HEK293 (cell line): ENCODE data around the gene MSI2.

Experiments used
- CTCF ChIA-PET: fragments of 350-600 bp; formaldehyde crosslinking; extraction: SDS; loops from one replicate; lab custom pipeline; 2021; ENCODE audit warnings: antibody characterized with exemption; lab: Yijun Ruan, JAX
- POLR2A ChIA-PET: fragments of 300-600 bp; formaldehyde crosslinking; extraction: SDS; loops from one replicate; lab custom pipeline; 2020; ENCODE audit warnings: antibody characterized with exemption, inconsistent platforms; lab: Yijun Ruan, JAX
- H3K27ac ChIP-seq: fragments of 200-500 bp; sonication (Bioruptor generic); 2 replicates; pipeline ENCODE4 v1.5.1; 2014; ENCODE audit warnings: low read depth, low read length, control low read depth, inconsistent platforms; ENCODE audit errors: extremely low read depth
- H3K36me3 ChIP-seq, 2 experiments: fragments of 200-500 bp in 1 of 2; sonication (Bioruptor generic) in 1 of 2; 1 replicate in 1 of 2; 2 replicates in 1 of 2; pipeline ENCODE4 v1.5.1; 2014 to 2017; ENCODE audit warnings: inconsistent platforms in 2 of 2, low read length in 2 of 2; ENCODE audit not compliant: control insufficient read depth in 2 of 2, insufficient read depth in 1 of 2
- H3K4me1 ChIP-seq: fragments of 200-500 bp; sonication (Bioruptor generic); 2 replicates; pipeline ENCODE4 v1.5.1; 2014; ENCODE audit warnings: mild to moderate bottlenecking, low read length, inconsistent platforms; ENCODE audit not compliant: control insufficient read depth, insufficient read depth
- H3K4me3 ChIP-seq: 2 replicates; pipeline ENCODE4 v1.5.1; 2011; ENCODE audit warnings: low read depth, mild to moderate bottlenecking, control low read depth, low read length, moderate library complexity
- H3K9me3 ChIP-seq: fragments of 200-500 bp; sonication (Bioruptor generic); 2 replicates; pipeline ENCODE4 v1.5.1; 2014; ENCODE audit warnings: low read depth, low read length, inconsistent platforms; ENCODE audit not compliant: control insufficient read depth, insufficient read depth
- HIC1 ChIP-seq: fragments of 450-650 bp; formaldehyde crosslinking; IDR thresholded peaks from 2 replicates; pipeline ENCODE4 v1.5.1; 2016; ENCODE audit warnings: missing biosample characterization, missing genetic modification characterization
- HOXA7 ChIP-seq: sonication (generic); formaldehyde crosslinking; IDR thresholded peaks from 2 replicates; pipeline ENCODE4 v1.8.1; 2022; ENCODE audit warnings: missing genetic modification reagents, borderline replicate concordance
- HOXC10 ChIP-seq: sonication (generic); formaldehyde crosslinking; IDR thresholded peaks from 2 replicates; pipeline ENCODE4 v1.8.1; 2023; ENCODE audit warnings: mild to moderate bottlenecking, missing genetic modification reagents
- OSR2 ChIP-seq: fragments of 450-650 bp; formaldehyde crosslinking; IDR thresholded peaks from 2 replicates; pipeline ENCODE4 v1.5.1; 2016; ENCODE audit warnings: missing biosample characterization, missing genetic modification characterization
- PBX3 ChIP-seq: sonication (generic); formaldehyde crosslinking; IDR thresholded peaks from 2 replicates; pipeline ENCODE4 v1.8.1; 2022; ENCODE audit warnings: mild to moderate bottlenecking, moderate library complexity, missing genetic modification reagents
- ZBTB8A ChIP-seq: fragments of 450-650 bp; formaldehyde crosslinking; IDR thresholded peaks from 2 replicates; pipeline ENCODE4 v1.5.1; 2016; ENCODE audit warnings: missing biosample characterization, missing genetic modification characterization
- ZNF121 ChIP-seq: fragments of 450-650 bp; formaldehyde crosslinking; IDR thresholded peaks from 2 replicates; pipeline ENCODE4 v1.5.1; 2016; ENCODE audit warnings: missing biosample characterization, missing genetic modification characterization
- ZNF140 ChIP-seq: fragments of 450-650 bp; formaldehyde crosslinking; IDR thresholded peaks from 2 replicates; pipeline ENCODE4 v1.5.1; 2016; ENCODE audit warnings: missing biosample characterization, missing genetic modification characterization
- ZNF202 ChIP-seq: fragments of 450-650 bp; formaldehyde crosslinking; IDR thresholded peaks from 2 replicates; pipeline ENCODE4 v1.5.1; 2016; ENCODE audit warnings: missing biosample characterization, missing genetic modification characterization, borderline replicate concordance
- ZNF221 ChIP-seq: fragments of 450-650 bp; formaldehyde crosslinking; IDR thresholded peaks from 2 replicates; pipeline ENCODE4 v1.5.1; 2017; ENCODE audit warnings: missing biosample characterization, missing genetic modification characterization, borderline replicate concordance
- ZNF292 ChIP-seq: fragments of 450-650 bp; formaldehyde crosslinking; IDR thresholded peaks from 2 replicates; pipeline ENCODE4 v1.5.1; 2016; ENCODE audit warnings: low read depth, missing biosample characterization, missing genetic modification characterization, borderline replicate concordance
- ZNF341 ChIP-seq: fragments of 450-650 bp; formaldehyde crosslinking; IDR thresholded peaks from 2 replicates; pipeline ENCODE4; 2016; ENCODE audit warnings: low read depth, missing biosample characterization, missing genetic modification characterization
- ZNF350 ChIP-seq: fragments of 450-650 bp; formaldehyde crosslinking; IDR thresholded peaks from 2 replicates; pipeline ENCODE4 v1.5.0; 2017; ENCODE audit warnings: missing biosample characterization, mild to moderate bottlenecking, missing genetic modification characterization
- ZNF37A ChIP-seq: fragments of 450-650 bp; IDR thresholded peaks from 2 replicates; pipeline ENCODE4 v1.5.1; 2018; ENCODE audit warnings: missing biosample characterization, missing genetic modification characterization
- ZNF521 ChIP-seq: fragments of 450-650 bp; formaldehyde crosslinking; IDR thresholded peaks from 2 replicates; pipeline ENCODE4 v1.5.1; 2017; ENCODE audit warnings: missing biosample characterization, mild to moderate bottlenecking, missing genetic modification characterization
- ZNF548 ChIP-seq: fragments of 450-650 bp; formaldehyde crosslinking; IDR thresholded peaks from 2 replicates; pipeline ENCODE4 v1.5.1; 2016; ENCODE audit warnings: missing biosample characterization, missing genetic modification characterization
- ZNF747 ChIP-seq: fragments of 450-650 bp; formaldehyde crosslinking; IDR thresholded peaks from 2 replicates; pipeline ENCODE4 v1.5.1; 2016; ENCODE audit warnings: missing biosample characterization, missing genetic modification characterization
- ZNF777 ChIP-seq: fragments of 450-650 bp; formaldehyde crosslinking; IDR thresholded peaks from 2 replicates; pipeline ENCODE4 v1.5.1; 2017; ENCODE audit warnings: missing biosample characterization, missing genetic modification characterization, borderline replicate concordance
- TF ChIP-seq, protein P1 (sequence below): fragments of 450-650 bp; formaldehyde crosslinking; IDR thresholded peaks from 2 replicates; pipeline ENCODE4 v1.5.1; 2016; ENCODE audit warnings: missing biosample characterization, missing genetic modification characterization

The MSI2 gene

GRCh38 chr17:57487573-57487972 is 231.2 kb downstream of the MSI2 start:
- no peak for TF ChIP-seq ZNF521
- TF ChIP-seq, all 188 proteins: peak for 0
- POLR2A ChIA-PET: interaction anchor here (1.0 kb wide), 1 partner anchor 15 kb away, joined by 6 read pairs; no protein-coding TSS in a partner anchor
- Histone ChIP-seq H3K9me3 (no peaks in the 10 kb centered on the region), H3K27ac (no peak overlapping the region), H3K36me3 (no peaks in the 10 kb centered on the region), H3K4me1 (no peaks in the 10 kb centered on the region), H3K4me3 (no peak overlapping the region)
- CTCF ChIA-PET: interaction anchor here (0.5 to 1.2 kb wide), 3 partner anchors 150 to 1091 kb away, joined by 3 read pairs; no protein-coding TSS in a partner anchor

GRCh38 chr17:57488856-57489255 is 232.5 kb downstream of the MSI2 start:
- Histone ChIP-seq H3K4me3 (no peak overlapping the region), H3K36me3 (no peaks in the 10 kb centered on the region), H3K27ac (no peak overlapping the region), H3K4me1 (no peaks in the 10 kb centered on the region)
- TF ChIP-seq ZNF202 (tag by site-specific recombination): no peak
- TF ChIP-seq ZNF221: no peak
- no peak for TF ChIP-seq ZNF292
- TF ChIP-seq, protein P1, sequence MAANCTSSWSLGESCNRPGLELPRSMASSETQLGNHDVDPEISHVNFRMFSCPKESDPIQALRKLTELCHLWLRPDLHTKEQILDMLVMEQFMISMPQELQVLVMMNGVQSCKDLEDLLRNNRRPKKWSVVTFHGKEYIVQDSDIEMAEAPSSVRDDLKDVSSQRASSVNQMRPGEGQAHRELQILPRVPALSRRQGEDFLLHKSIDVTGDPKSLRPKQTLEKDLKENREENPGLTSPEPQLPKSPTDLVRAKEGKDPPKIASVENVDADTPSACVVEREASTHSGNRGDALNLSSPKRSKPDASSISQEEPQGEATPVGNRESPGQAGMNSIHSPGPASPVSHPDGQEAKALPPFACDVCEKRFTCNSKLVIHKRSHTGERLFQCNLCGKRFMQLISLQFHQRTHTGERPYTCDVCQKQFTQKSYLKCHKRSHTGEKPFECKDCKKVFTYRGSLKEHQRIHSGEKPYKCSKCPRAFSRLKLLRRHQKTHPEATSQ (tag by site-specific recombination): no peak
- no peak for TF ChIP-seq ZNF121
- no peak for TF ChIP-seq ZBTB8A
- no peak for TF ChIP-seq HOXC10 (CRISPR knock-in tag)
- no peak for TF ChIP-seq ZNF341 (tag by site-specific recombination)
- TF ChIP-seq OSR2 (tag by site-specific recombination): no peak
- TF ChIP-seq PBX3 (CRISPR knock-in tag): no peak
- TF ChIP-seq ZNF777 (tag by site-specific recombination): no peak
- no peak for TF ChIP-seq ZNF140 (tag by site-specific recombination)
- TF ChIP-seq, all 188 proteins: peak for 0
- ChIA-PET CTCF (no interaction called here), POLR2A (no interaction called here)
- no peaks in the 10 kb centered on the region for H3K9me3 ChIP-seq

DNA sequence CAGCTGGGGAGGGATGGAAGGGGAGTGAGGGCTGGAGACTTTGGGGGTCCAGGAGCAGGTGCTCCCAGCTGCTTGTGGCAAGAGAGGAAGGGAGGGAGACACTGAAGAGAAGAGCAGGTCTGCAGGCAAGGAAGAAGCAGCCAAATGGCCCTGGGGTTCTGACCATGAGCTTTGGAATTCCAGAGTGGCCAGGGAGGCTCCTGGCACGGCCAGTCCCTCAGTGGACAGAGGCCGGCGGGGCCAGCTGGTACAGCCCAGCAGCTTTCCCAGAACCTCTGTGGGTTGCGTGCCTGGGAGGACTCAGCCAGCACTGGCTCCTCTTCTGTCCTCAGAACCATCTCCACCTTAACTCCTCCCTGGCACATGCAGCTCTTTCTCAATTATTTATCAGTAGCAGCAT is 233.0 kb downstream of the MSI2 start:
- no peaks in the 10 kb centered on the region for H3K4me1 ChIP-seq
- ChIA-PET POLR2A (no interaction called here), CTCF (interaction anchor here (0.6 to 1.0 kb wide), 2 partner anchors 17 to 246 kb away, joined by 3 to 4 read pairs; no protein-coding TSS in a partner anchor)
- H3K4me3 ChIP-seq: no peak overlapping the region
- H3K9me3 ChIP-seq: no peaks in the 10 kb centered on the region
- H3K36me3 ChIP-seq: no peaks in the 10 kb centered on the region
- no peak overlapping the region for H3K27ac ChIP-seq
- no peak for TF ChIP-seq ZNF548 (tag by site-specific recombination)
- peak; percentile 39; the same call in 1 of the 2 replicates for TF ChIP-seq ZNF341 (tag by site-specific recombination)
- TF ChIP-seq, all 188 proteins: peak for 1

DNA sequence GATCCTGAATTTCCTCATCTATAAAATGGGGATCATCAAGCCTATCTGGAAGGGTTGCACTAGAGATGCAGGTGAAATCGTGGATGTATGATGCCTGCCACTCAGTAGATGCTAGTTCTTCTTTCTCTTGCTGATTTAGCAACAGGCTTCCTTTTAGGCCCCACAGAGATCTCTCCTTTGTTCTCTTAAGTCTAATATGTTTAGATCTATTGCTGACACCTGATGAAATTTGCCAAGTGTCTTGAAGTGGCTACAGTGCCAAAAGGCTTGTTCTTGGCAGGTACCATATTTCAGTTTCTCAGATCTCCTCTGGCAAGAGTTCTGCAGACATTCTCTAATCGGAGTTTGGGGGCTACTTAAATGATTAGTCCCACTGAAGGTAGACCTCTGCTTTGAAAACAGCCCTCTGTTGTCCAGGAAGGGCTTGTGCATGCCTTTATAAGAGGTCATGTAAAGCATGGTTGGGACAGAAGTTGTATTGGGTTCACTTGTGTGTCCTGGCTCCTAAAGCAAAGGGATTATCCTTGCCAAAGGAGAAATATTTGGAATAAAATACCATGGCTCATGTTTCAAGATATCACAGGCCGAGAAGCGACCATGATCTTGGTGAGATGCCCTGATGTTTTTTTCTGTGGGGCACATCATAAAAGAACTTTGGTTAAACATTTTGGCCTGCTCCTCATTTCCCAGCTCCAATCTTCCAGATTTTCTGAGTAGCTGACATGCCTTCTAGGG is 234.0 kb downstream of the MSI2 start:
- POLR2A ChIA-PET: no interaction called here
- no peaks in the 10 kb centered on the region for H3K36me3 ChIP-seq
- no peak overlapping the region for H3K4me3 ChIP-seq
- H3K4me1 ChIP-seq: no peaks in the 10 kb centered on the region
- H3K9me3 ChIP-seq: no peaks in the 10 kb centered on the region
- CTCF ChIA-PET: interaction anchor here (1.0 kb wide), 1 partner anchor 247 kb away, joined by 4 read pairs; no protein-coding TSS in a partner anchor
- H3K27ac ChIP-seq: no peak overlapping the region
- no peak for TF ChIP-seq HOXA7
- TF ChIP-seq ZNF350 (tag by site-specific recombination): no peak
- no peak for TF ChIP-seq ZNF37A (tag by site-specific recombination)
- TF ChIP-seq ZNF292: no peak
- no peak for TF ChIP-seq HIC1 (tag by site-specific recombination)
- no peak for TF ChIP-seq ZNF747 (tag by site-specific recombination)
